ENCODE results near the gene AP4E1.
"Not testable (repeated sequence)": the region's sequence is repeated elsewhere in the genome, so short reads cannot be mapped to it uniquely, and the experiment has no call there.

- TF ChIP-seq CTCF (IDR thresholded peaks at IDR 0.05; ENCODE audit: low read depth, low read length); EZH2phosphoT487 (IDR thresholded peaks at IDR 0.05; ENCODE audit: low read depth): not testable (repeated sequence)
Observed at GRCh38 chr15:50954837-50955236, 46.4 kb downstream of the AP4E1 start.

Measured in OCI-LY3 (cell line).